HS-5 (cell line): ENCODE data around the gene FBXL4.

Experiments
- DNase-seq: peaks from one replicate; pipeline ENCODE4 v3.0.0-alpha.2; 2012; ENCODE audit warnings: low read depth

The FBXL4 gene

DNA sequence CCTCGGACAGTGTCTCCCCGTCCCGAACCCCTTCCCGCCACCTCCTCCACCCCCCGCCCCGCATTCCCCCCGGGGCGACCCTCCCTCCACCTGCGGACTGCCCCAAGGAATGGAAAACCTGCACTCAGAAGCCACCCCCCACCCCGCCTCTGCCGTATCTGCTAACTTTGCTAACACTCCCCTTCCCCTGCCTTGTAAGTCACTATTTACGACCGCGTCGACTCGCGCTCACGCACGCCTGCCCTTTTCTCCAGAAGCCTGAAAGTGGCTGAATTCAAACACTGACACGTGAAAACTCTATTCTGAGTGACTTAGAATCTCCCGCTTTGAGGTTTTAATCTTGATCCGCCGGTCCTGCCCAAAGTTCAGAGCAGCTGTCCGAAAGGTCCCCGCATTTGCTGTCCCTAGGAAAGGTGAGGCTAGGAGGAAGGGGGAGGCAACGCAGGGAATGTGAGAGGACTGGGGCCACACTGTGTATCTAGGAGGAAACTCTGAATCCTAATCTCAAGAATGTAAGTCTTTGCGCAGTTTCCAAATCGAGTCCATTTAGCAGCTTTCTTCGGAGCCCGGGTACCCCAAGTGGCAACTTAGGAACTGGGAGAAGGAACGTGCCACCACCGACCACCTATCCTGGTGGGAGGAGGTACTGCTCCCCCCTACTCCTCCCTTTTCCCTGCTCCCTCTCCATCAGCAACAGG is 122.7 kb downstream of the FBXL4 start:
- no peak for DNase-seq

DNA sequence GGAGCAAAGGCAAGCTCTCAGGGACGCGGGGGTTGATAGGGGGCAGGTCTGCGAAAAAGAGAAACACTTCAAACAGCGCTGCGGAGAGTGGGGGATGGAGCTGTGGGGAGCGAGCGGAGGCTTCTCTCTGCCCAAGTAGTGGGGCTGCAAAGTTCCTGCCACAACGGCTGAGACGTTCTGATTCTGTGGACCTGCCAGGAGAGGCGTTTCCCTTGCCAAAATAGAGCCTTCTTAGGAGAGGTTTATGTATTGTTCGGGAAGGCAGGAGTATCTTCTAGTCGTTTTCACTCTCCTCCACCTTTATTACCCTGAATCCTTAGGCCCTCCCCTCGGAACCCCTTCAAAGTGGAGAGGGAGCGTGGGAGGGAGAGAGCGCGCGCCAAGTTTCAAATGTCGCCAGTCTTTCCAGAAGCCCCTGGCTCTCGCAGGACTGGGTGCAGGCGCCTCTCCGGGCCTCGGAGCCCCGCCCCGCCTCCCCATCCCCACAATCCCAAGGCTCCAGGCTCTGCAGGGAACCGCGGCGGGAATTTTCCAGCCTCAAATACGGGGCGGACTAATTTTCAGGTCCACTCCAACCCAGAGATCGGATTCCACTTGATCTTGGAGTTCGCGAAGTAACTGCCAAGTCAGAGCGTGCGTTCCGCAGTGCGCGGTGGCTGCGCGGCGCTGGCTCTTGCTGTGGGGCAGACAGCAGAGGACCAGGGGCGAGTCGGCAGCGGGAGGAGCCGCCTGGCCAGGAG is 123.4 kb downstream of the FBXL4 start:
- no peak for DNase-seq

DNA sequence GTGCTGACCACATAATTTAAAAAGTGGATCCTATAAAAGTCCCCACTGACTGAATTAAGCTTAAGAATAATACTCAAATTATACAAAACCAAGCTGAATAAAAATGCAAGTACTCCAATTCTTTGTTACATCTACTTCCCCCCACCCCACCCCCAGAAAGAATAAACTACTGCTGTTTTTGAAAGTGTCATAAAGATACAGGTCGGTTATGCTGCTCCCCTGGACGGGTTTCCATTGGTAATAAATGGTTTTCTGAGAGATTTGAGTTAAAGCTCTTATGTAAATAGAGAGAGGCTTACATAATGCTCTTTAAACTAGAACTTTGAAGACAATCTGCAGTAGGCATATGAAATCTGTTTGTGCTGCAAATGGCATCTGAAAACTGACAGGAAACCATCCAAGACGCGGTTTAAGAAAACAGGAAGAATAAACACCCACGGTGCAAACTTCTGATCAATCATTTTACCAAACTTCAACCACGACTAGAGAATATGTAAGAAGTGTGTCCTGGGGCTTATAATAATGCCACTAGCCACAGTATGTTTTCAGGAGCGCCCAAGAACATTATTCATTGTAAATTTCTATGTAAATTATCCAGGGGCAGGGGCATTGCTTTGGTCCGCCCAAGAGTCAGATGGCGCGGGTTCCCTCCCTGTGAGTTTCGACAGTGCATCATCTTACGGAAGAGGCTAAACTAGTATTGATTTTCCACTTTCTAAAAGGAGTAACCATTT is 124.2 kb downstream of the FBXL4 start:
- no peak for DNase-seq

DNA sequence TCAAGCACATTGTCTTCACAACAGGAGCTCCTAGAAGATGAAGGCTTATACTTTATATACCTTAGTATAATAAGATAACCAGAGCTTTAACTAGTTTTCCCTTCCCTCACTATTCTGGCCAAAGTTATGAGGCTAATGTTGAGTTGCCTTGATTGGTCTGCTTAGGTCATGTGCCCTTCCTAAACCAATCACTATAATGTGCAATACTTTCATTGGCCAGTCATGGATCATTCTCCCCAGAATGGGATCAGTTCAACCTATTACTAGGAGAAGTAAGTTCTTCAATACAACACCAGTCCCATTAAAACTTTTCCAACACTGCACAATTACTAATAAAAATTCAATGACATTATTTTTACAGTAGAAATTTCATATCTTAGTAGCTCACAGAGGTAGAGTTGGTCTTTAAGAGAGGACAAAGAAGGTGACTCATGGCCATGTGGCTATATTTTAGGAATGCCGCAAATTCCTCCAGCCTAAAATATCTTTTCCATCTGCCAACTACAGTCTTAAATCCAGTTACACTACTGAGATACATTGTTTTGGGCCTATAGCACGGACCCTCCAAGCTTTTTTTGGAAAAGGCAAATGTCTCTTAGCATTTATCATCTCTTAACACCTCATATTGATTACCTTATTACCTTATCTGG is 125.9 kb downstream of the FBXL4 start:
- DNase-seq = no peak
